Upper lobe of right lung (tissue), 1 donor: ENCODE data around the gene SYCE1L. TPM values are rescaled to one million over a fixed set of nuclear protein-coding genes. Genes with fewer than 3 reads are reported as not detected.

Experiments
- ATAC-seq: fragments of 200-7000 bp; cut with Tn5 transposase; one replicate; pipeline ENCODE4 v1.9.1; 2020; ENCODE audit warnings: mild to moderate bottlenecking, moderate library complexity
- DNase-seq: peaks from one replicate; pipeline ENCODE4 v3.0.0-alpha.2; 2020
- H3K27ac ChIP-seq: fragments of 200-600 bp; one replicate; pipeline ENCODE4 v1.8.0; 2022
- H3K27me3 ChIP-seq: fragments of 200-600 bp; one replicate; pipeline ENCODE4 v1.8.0; 2022; ENCODE audit warnings: mild to moderate bottlenecking
- H3K36me3 ChIP-seq: fragments of 200-600 bp; one replicate; pipeline ENCODE4 v1.8.0; 2022
- H3K4me1 ChIP-seq: fragments of 200-600 bp; one replicate; pipeline ENCODE4 v1.8.0; 2022
- H3K4me3 ChIP-seq: fragments of 200-600 bp; one replicate; pipeline ENCODE4 v1.8.0; 2022; ENCODE audit warnings: mild to moderate bottlenecking
- H3K9me3 ChIP-seq: fragments of 200-600 bp; one replicate; pipeline ENCODE4 v1.8.0; 2022
- CTCF ChIP-seq: fragments of 200-600 bp; IDR thresholded peaks from one replicate; pipeline ENCODE4 v1.8.0; 2022; ENCODE audit warnings: antibody characterized with exemption
- intact Hi-C: fragments of 100-400 bp; cut with DNase I; formaldehyde crosslinking; loops from one replicate; pipeline ENCODE4 v1.11.0; 2022
- total RNA-seq: library from RNA; stranded (reverse); fragmentation: NEBNext Ultra II Directional; extraction: Animal tissue kit (Norgen Biotek cat#: 25700); gene quantifications from one replicate; pipeline ENCODE4 v1.2.1, GENCODE V29; 2021
- donor health status: DM: no; HTN: yes; CAD: no; lungs with severe emphysema.

The SYCE1L gene
- total RNA-seq, 1 donor from 2014 or later = 6.2 TPM

DNA sequence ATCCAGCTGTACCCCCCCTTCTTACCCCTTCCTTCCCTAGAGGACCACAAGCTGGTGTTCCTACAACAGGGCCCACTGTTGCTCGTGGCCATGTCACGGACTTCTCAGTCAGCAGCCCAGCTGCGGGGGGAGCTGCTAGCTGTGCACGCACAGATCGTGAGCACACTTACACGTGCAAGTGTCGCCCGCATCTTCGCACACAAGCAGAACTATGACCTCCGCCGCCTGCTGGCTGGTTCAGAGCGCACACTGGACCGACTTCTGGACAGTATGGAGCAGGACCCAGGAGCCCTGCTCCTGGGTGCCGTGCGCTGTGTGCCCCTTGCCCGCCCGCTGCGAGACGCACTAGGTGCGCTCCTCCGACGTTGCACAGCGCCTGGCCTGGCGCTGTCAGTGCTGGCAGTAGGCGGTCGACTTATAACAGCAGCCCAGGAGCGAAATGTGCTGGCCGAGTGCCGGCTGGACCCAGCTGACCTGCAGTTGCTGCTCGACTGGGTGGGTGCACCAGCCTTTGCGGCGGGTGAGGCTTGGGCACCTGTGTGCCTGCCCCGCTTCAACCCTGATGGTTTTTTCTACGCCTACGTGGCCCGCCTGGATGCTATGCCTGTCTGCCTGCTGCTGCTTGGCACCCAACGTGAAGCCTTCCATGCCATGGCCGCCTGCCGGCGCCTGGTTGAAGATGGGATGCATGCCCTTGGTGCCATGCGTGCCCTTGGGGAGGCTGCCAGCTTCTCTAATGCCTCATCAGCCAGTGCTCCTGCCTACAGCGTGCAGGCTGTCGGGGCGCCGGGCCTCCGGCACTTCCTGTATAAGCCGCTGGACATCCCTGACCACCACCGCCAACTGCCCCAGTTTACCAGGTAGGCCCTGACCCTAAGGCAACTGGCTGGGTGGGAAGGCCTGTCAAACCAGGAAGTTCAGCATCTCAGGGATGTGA, 4.6 kb upstream of the SYCE1L start:
- no peak for TF ChIP-seq CTCF
- intact Hi-C loops = no loop called here
- DNase-seq = no peak
- H3K27ac ChIP-seq = no peak overlapping the region
- H3K36me3 ChIP-seq = peaks cover 59% of the 10 kb centered on the region
- peaks cover 12% of the 10 kb centered on the region for H3K4me1 ChIP-seq
- no peaks in the 10 kb centered on the region for H3K27me3 ChIP-seq
- no peak for ATAC-seq
- no peak overlapping the region for H3K4me3 ChIP-seq
- no peaks in the 10 kb centered on the region for H3K9me3 ChIP-seq

GRCh38 chr16:77195411-77195810, 3.8 kb upstream of the SYCE1L start:
- DNase-seq (no peak), ATAC-seq (no peak)
- Histone ChIP-seq H3K27me3 (no peaks in the 10 kb centered on the region), H3K9me3 (no peaks in the 10 kb centered on the region), H3K36me3 (peaks cover 68% of the 10 kb centered on the region), H3K4me3 (no peak overlapping the region), H3K4me1 (peaks cover 12% of the 10 kb centered on the region), H3K27ac (no peak overlapping the region)
- no peak for TF ChIP-seq CTCF
- intact Hi-C loops = no loop called here

GRCh38 chr16:77197747-77198146, 1.5 kb upstream of the SYCE1L start:
- H3K36me3 ChIP-seq = peaks cover 68% of the 10 kb centered on the region
- TF ChIP-seq CTCF = no peak
- H3K4me3 ChIP-seq = no peak overlapping the region
- ATAC-seq (no peak), DNase-seq (no peak)
- H3K9me3 ChIP-seq = no peaks in the 10 kb centered on the region
- intact Hi-C loops = no loop called here
- peaks cover 1% of the 10 kb centered on the region for H3K4me1 ChIP-seq
- no peak overlapping the region for H3K27ac ChIP-seq
- H3K27me3 ChIP-seq = no peaks in the 10 kb centered on the region

- ATAC-seq = no peak
- no peak for TF ChIP-seq CTCF
- H3K4me1 ChIP-seq = no peaks in the 10 kb centered on the region
- H3K9me3 ChIP-seq = no peaks in the 10 kb centered on the region
- DNase-seq = no peak
- no peak overlapping the region for H3K4me3 ChIP-seq
- no peaks in the 10 kb centered on the region for H3K27me3 ChIP-seq
- no peak overlapping the region for H3K27ac ChIP-seq
- H3K36me3 ChIP-seq = no peaks in the 10 kb centered on the region
- intact Hi-C loops = no loop called here
These were observed 7.3 kb downstream of the SYCE1L start for GRCh38 chr16:77206533-77206932.

DNA sequence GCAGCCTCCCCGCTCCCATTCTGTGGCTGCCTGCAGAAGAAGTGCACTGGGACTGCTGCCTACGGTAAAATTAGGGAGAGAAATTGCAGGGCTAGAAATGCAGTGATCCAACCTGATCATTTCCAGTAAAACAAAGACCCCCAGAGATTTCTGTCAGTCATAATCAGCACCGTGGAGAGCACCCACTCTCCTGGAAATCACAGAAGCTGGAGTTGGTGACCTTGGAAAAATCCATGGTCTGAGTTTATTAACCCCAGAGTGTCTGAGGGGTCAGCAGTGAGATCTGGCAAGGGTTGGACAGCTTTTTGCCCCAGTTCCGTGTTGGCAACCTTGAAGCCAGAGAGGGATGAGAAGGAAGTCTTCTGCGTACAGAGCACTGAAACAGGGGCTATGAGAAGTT, 7.8 kb downstream of the SYCE1L start:
- intact Hi-C loops = no loop called here
- no peak for TF ChIP-seq CTCF

More for the DNA sequence above, 7.8 kb downstream of the SYCE1L start:
- Histone ChIP-seq H3K27me3 (no peaks in the 10 kb centered on the region), H3K36me3 (no peaks in the 10 kb centered on the region), H3K9me3 (no peaks in the 10 kb centered on the region), H3K27ac (no peak overlapping the region), H3K4me1 (no peaks in the 10 kb centered on the region), H3K4me3 (no peak overlapping the region)
- no peak for ATAC-seq
- DNase-seq = no peak
